CD1c-positive myeloid dendritic cell (primary cell): ENCODE results near the gene TCF12.
A peak's percentile ranks its signal among the peaks of the same experiment; 100 is the strongest.
"Not testable (repeated sequence)": the region's sequence is repeated elsewhere in the genome, so short reads cannot be mapped to it uniquely, and the experiment has no call there.

Source experiments
- DNase-seq: peaks from one replicate; pipeline ENCODE4 v3.0.0-alpha.2; 2016; ENCODE audit errors: extremely low spot score

TCF12 gene

GRCh38 chr15:56978898-56979662 lies 60.6 kb downstream of the TCF12 start:
- no peak for DNase-seq

DNA sequence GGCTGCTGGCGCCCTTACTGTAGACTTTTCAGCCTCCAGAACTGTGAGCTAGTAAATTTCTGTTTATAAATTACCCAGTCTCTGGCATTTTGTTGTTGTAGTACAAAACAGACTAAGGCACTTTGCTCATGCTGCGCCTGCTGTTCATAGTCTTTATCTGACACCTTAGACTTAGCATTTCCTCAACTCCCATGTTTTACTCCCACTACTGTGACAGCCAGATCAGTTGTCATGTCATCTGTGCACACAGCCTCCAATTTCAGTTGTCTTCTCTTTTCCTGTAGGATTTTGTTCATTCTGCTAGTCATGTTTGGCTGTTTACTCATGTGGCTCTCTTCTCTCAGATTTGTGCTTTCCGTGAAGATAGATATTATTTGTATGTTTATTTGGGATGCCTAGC lies 62.0 kb downstream of the TCF12 start:
- no peak for DNase-seq

GRCh38 chr15:56981160-56981559 lies 62.7 kb downstream of the TCF12 start:
- no peak for DNase-seq

DNA sequence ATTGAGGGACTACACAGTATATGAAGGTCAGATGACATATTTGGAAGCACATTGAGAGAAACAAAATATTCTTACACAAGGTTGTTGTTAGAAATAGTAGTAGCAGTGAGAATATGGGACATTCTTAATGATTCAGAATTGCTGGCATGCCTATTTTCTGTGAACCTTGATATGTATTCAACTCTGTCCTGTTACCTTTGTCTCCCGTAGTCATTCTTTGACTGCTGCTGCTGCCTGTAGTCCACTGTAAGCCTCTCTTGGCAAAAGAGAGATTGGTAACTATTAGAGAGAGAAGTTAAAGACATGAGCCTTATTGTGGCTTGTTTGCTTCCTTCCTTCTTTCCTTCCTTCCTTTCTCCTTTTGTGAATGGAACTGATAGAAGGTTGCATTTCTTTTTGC lies 64.5 kb downstream of the TCF12 start:
- no peak for DNase-seq

DNA sequence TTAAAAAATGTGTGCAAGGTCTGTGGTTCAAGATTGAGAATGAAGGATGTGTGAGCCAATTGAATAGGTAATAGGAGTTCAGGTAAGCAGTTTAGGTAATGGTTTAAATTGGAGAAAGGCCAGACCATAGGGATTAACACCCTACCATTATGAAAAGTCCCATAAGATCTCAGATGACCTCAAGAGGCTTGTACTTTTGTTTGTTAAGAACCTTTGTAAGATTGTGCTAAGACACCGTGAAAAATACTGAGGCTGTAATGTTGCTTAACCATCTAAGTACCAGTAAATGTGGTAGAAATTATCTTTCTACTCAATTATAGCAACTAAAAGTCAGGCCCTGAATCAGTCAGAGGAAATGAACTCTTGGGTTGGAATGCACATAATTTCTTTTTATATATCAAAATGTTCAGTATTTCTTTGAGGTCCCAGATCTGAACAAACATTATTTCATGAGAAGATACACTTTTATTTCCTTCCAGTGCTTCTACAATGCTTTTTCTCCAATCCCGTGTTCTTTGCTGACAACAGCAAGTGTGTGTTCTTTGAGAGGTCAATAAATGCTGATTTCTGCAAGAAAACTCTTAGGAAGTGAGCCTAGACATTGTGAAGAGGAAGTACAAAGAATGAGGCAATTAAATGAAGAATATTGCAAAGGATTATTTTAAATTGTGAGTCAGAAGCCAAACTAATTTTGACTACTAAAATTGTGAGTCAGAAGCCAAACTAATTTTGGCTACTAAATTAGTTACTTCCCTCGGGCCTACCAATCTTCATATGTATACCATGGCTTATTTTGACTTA lies 66.4 kb downstream of the TCF12 start:
- DNase-seq: peak; percentile 88

DNA sequence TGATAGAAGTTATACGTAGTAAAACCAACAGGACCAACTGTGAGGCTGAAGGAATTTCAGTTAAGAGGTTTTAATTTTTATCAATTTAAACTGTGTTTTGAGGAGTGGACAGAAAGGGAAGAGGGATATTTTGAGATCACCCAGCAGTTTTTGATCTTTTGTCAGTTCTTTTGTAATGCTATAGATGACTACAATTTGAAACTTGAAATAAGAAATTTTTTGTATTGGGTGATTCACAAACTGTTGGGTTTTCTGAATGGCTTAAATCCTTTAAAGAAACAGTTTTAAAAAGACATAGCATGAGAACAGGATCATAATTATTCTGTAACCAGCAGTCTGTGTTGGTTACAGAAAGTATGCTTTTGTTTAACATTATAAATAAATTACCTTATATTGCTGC lies 67.4 kb downstream of the TCF12 start:
- DNase-seq: peak; percentile 46

DNA sequence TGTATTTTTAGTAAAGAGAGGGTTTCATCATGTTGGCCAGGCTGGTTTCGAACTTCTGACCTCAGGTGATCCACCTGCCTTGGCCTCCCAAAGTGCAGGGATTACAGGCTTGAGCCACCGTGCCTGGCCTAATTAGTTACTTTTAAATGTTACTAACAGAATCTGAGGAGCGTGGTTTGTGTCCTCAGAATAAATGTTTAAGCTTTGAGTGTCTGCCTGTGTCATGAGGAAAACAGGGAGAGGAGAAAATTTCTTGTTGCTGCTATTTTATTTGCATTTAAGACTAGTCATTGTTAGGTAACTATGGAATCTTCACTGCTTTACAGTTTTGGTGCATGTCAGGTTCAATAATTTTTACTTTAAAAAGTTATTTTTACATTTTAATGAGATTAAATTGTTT lies 68.8 kb downstream of the TCF12 start:
- DNase-seq: no peak

DNA sequence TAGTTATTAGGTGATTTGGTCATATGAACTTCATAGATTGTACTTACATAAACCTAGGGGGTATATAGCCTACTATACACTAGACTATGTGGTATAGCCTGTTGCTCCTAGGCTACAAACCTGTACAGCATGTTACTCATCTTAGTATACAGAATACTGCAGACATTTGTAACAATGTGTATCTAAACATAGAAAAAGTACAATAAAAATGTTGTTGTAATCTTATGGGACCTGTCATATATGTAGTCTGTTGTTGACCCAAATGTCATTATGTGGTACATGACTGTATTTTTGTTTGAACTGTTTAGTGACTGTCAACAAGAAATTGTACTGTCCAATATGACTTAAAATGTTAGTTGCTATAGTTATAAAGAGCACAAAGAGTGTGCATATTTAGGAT lies 69.8 kb downstream of the TCF12 start:
- no peak for DNase-seq

DNA sequence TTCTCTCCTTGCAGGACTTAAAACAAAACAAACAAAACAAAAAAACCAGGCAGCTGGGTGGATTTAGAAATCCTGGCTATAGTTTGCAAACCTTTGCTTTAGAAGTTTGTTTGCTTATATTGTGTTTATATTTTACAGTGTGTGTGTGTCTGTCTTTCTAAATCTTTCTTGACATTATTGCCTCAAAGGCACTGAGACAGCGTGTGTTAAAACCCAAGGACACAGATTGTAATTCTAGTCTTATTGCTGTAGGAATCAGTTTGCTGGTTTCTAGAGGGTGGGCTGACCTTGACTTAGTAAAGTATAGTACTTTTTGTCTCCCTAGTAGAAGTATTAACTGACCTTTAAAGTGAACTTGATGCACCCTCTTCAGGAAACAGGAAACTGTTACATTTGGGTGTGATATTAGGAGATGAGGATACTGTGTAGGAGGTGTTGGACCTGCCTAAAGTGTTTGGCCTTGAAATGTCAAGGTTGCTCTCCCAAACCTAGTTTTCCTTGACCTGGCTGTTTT lies 71.0 kb downstream of the TCF12 start:
- DNase-seq: peak; percentile 34

DNA sequence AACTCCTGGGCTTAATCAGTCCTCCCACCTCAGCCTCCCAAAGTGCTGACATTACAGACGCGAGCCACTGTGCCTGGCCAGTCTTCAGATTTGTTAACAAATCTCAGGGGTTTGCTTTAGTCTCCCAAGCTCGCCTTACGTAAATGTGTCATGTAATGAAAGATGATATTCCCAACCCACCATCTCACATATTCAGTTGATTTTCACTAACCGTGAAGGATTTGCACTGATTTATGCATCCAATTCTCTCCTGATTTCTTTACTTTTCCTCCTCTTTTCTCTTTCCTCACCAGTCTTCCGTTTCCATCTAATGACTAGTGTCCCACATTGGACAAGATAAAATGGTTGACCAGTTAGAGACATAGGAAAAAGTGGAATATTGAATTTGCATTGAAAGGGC lies 72.6 kb downstream of the TCF12 start:
- no peak for DNase-seq

DNA sequence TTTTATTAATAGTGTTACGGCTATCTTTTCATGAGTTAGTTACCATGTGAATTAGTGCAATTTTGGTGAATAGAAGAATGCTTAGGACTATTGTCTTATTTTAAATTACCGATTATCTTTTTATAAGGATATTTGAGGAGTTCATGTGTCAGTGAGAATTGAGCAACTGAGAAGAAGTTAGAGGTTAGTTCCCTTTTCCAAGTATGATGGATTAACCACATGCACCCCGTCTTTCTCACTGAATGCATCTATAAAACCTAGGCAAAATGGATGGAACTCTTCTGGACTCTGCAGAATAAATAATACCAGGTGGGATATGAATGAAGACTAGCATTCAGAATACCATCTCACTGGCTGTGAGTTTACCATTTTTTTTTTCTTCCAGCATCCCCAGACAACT lies 74.3 kb downstream of the TCF12 start:
- peak; percentile 49 for DNase-seq

- DNase-seq: no peak
Measured at GRCh38 chr15:56994280-56994679, 75.8 kb downstream of the TCF12 start.

DNA sequence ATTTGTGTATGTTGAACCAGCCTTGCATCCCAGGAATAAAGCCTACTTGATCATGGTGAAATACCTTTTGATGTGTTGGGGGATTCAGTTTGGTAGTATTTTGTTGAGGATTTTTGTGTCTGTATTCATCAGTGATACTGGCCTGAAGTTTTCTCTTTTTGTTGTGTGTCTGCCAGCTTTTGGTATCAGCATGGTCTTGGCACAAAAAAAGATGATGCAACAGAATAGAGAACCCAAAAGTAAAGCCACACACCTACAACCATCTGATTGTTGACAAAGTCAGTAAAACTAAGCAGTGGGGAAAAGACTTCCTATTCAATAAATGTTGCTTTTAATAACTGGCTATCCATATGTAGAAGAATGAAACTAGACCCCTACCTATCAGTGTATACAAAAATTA lies 77.6 kb downstream of the TCF12 start:
- DNase-seq: no peak

DNA sequence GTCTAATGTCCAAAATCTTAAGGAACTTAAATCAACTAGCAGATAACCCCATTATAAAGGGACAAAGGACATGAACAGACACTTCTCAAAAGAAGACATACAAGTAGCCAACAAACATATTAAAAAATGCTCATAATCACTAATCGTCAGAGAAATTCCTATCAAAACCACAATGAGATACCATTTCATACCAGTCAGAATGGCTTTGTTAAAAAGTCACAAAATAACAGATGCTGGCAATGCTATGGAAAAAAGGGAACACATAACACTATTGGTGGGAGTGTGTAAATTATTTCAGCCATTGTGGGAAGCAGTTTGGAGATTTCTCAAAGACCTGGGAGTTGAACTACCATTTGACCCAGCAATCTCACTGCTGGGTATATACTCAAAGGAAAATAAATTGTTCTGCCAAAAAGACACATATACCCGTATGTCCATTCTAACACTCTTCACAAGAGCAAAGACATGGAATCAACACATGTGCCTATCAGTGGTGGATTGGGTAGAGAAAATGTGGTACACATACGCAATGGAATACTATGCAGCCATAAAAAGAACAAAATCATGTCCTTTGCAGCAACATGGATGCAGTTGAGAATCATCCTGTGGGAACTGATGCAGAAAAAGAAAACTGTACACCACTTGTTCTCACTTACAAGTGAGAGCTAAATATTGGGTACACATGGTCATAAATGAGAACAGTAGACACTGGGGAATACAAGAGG lies 78.5 kb downstream of the TCF12 start:
- DNase-seq: no peak

- no peak for DNase-seq
Measured at GRCh38 chr15:57003418-57003817, 85.0 kb downstream of the TCF12 start.

GRCh38 chr15:57005244-57005643 lies 86.8 kb downstream of the TCF12 start:
- DNase-seq: no peak

- not testable (repeated sequence) for DNase-seq
Measured at GRCh38 chr15:57007797-57008196, 89.4 kb downstream of the TCF12 start.

DNA sequence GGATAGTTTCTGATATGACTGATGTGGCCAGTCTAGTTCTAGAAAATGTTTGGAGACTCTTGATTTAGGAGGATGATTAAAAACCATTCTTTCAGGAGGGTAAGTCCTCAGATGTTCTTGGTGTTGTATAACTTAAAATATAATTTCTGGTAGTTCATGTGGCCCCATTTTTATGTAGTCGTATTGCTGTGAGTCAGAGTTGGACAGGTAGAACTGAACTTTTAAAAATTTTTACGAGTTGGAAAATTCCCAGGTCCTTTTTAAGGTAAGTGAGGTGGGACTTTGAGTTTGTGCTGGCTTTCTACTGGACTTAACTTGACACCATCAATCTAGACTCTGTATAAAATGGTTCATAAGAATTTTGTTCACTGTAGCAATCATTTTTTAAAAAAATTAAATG lies 92.3 kb downstream of the TCF12 start:
- no peak for DNase-seq

- no peak for DNase-seq
Measured at GRCh38 chr15:57012556-57012955, 94.1 kb downstream of the TCF12 start.

- not testable (repeated sequence) for DNase-seq
Measured at GRCh38 chr15:57014896-57015295, 96.5 kb downstream of the TCF12 start.

GRCh38 chr15:57015360-57015759 lies 96.9 kb downstream of the TCF12 start:
- DNase-seq: no peak

GRCh38 chr15:57015897-57016296 lies 97.5 kb downstream of the TCF12 start:
- DNase-seq: no peak
